PC-3 (cell line): Measurements from ENCODE around the gene DEFB132. TPM values are rescaled to one million over a fixed set of nuclear protein-coding genes. Genes with fewer than 3 reads are reported as not detected.

Experiments used
- ATAC-seq: fragments of 200-7000 bp; cut with Tn5 transposase; 2 replicates; pipeline ENCODE4 v1.9.1; 2020; ENCODE audit warnings: mild to moderate bottlenecking, moderate library complexity
- BruUV-seq: library from RNA; stranded (reverse); fragments of 400-500 nt; replicated peaks from 2 replicates; lab custom pipeline; 2021; lab: Mats Ljungman, UMichigan
- CTCF ChIA-PET: fragments of 300-600 bp; sonication (Branson Sonifier 250); formaldehyde crosslinking; loops from one replicate; lab custom pipeline; 2022; ENCODE audit warnings: antibody characterized with exemption; lab: Charles Lee
- POLR2A ChIA-PET: fragments of 300-600 bp; sonication (Branson Sonifier 250); formaldehyde crosslinking; loops from one replicate; lab custom pipeline; 2022; ENCODE audit warnings: antibody characterized with exemption; ENCODE audit not compliant: unreplicated experiment; lab: Charles Lee
- DNase-seq: peaks from one replicate; pipeline ENCODE4 v3.0.0-alpha.2; 2015
- H2AFZ ChIP-seq: fragments of 300-600 bp; sonication (generic); 2 replicates; pipeline ENCODE4 v1.6.0; 2016; ENCODE audit warnings: antibody characterized with exemption, low read length
- H3F3A ChIP-seq: fragments of 300-600 bp; sonication (generic); one replicate; pipeline ENCODE4 v1.6.0; 2017; ENCODE audit warnings: antibody characterized with exemption, low read length, control low read depth, mild to moderate bottlenecking; ENCODE audit not compliant: unreplicated experiment
- H3K27ac ChIP-seq: fragments of 300-600 bp; sonication (generic); 2 replicates; pipeline ENCODE4 v1.5.1; 2016; ENCODE audit warnings: mild to moderate bottlenecking, low read length
- H3K27me3 ChIP-seq: fragments of 300-600 bp; sonication (generic); 2 replicates; pipeline ENCODE4 v1.6.1; 2016; ENCODE audit warnings: low read length, mixed read lengths
- H3K36me3 ChIP-seq: fragments of 300-600 bp; sonication (generic); 2 replicates; pipeline ENCODE4 v1.6.1; 2016; ENCODE audit warnings: low read depth, mixed run types, low read length, mixed read lengths
- H3K4me1 ChIP-seq: fragments of 300-600 bp; sonication (generic); 2 replicates; pipeline ENCODE4 v1.5.1; 2016; ENCODE audit warnings: low read length; ENCODE audit not compliant: insufficient read depth
- H3K4me2 ChIP-seq: fragments of 300-600 bp; sonication (generic); 2 replicates; pipeline ENCODE4 v1.6.0; 2016; ENCODE audit warnings: low read length
- H3K4me3 ChIP-seq: fragments of 300-600 bp; sonication (generic); 2 replicates; pipeline ENCODE4 v1.5.1; 2016; ENCODE audit warnings: mild to moderate bottlenecking, low read length, mixed read lengths
- H3K79me2 ChIP-seq: fragments of 300-600 bp; sonication (generic); 2 replicates; pipeline ENCODE4 v1.6.1; 2017; ENCODE audit warnings: low read length, mixed read lengths
- H3K9ac ChIP-seq: fragments of 300-600 bp; sonication (generic); 2 replicates; pipeline ENCODE4 v1.6.0; 2016; ENCODE audit warnings: mild to moderate bottlenecking, low read length
- H3K9me2 ChIP-seq: fragments of 300-600 bp; sonication (generic); replicated peaks from 2 replicates; pipeline ENCODE4 v1.6.1; 2016; ENCODE audit warnings: mixed run types, low read length, mixed read lengths
- H3K9me3 ChIP-seq: fragments of 300-600 bp; sonication (generic); 2 replicates; pipeline ENCODE4 v1.6.1; 2016; ENCODE audit warnings: low read length, mixed read lengths
- H4K20me1 ChIP-seq: fragments of 300-600 bp; sonication (generic); 2 replicates; pipeline ENCODE4 v1.6.1; 2016; ENCODE audit warnings: low read length, mixed read lengths
- CTCF ChIP-seq: fragments of 300-600 bp; sonication (generic); conservative IDR thresholded peaks from 2 replicates; pipeline ENCODE4 v1.5.1; 2017; ENCODE audit warnings: antibody characterized with exemption, low read depth, mild to moderate bottlenecking, low read length
- EZH2 ChIP-seq: fragments of 300-600 bp; sonication (generic); IDR thresholded peaks from one replicate; pipeline ENCODE4 v1.6.1; 2017; ENCODE audit warnings: antibody characterized with exemption, mild to moderate bottlenecking, low read length; ENCODE audit not compliant: unreplicated experiment
- EZH2phosphoT487 ChIP-seq: fragments of 300-600 bp; sonication (generic); IDR thresholded peaks from 2 replicates; pipeline ENCODE4 v1.6.1; 2018; ENCODE audit warnings: mild to moderate bottlenecking, antibody characterized with exemption, low read length, borderline replicate concordance
- intact Hi-C: fragments of 100-400 bp; cut with micrococcal nuclease; formaldehyde crosslinking; loops from 2 replicates; pipeline ENCODE4 v1.9.0; 2023
- total RNA-seq: library from RNA; depleted of rRNA; stranded (reverse); fragments of >200 nt; gene quantifications from 2 replicates; pipeline ENCODE4 v1.2.3, GENCODE V29; 2014

DEFB132 gene
- total RNA-seq, 1 experiment from 2014 or later: not detected

- DNase-seq (no peak), ATAC-seq (no peak)
- Histone ChIP-seq H3K9me3 (no peaks in the 10 kb centered on the region), H2AFZ (no peak overlapping the region), H4K20me1 (peaks cover 32% of the 10 kb centered on the region), H3K4me3 (no peak overlapping the region), H3K27ac (no peak overlapping the region), H3K9me2 (no peaks in the 10 kb centered on the region), H3K9ac (no peak overlapping the region), H3K36me3 (no peaks in the 10 kb centered on the region), H3K27me3 (no peaks in the 10 kb centered on the region), H3F3A (no peaks in the 10 kb centered on the region), H3K4me1 (peaks cover 23% of the 10 kb centered on the region), H3K79me2 (peaks cover 41% of the 10 kb centered on the region), H3K4me2 (no peak overlapping the region)
- TF ChIP-seq CTCF (no peak), EZH2phosphoT487 (no peak), EZH2 (no peak)
- BruUV-seq: no TSS peak
- intact Hi-C loops: no loop called here
- CTCF ChIA-PET: no interaction called here
- POLR2A ChIA-PET: no interaction called here
Measured at GRCh38 chr20:301886-302848, 44.6 kb downstream of the DEFB132 start.

GRCh38 chr20:305745-306144 is 48.2 kb downstream of the DEFB132 start:
- Histone ChIP-seq H3K4me1 (peaks cover 9% of the 10 kb centered on the region), H3K36me3 (no peaks in the 10 kb centered on the region), H3K9me2 (no peaks in the 10 kb centered on the region), H3K4me3 (no peak overlapping the region), H3K27ac (no peak overlapping the region), H3K27me3 (no peaks in the 10 kb centered on the region), H3F3A (no peaks in the 10 kb centered on the region), H2AFZ (no peak overlapping the region), H3K9me3 (no peaks in the 10 kb centered on the region), H3K79me2 (peaks cover 8% of the 10 kb centered on the region), H4K20me1 (peaks cover 7% of the 10 kb centered on the region), H3K4me2 (no peak overlapping the region), H3K9ac (no peak overlapping the region)
- no peak for TF ChIP-seq EZH2
- no peak for TF ChIP-seq EZH2phosphoT487
- TF ChIP-seq CTCF: no peak
- ChIA-PET POLR2A (no interaction called here), CTCF (no interaction called here)
- BruUV-seq: no TSS peak
- DNase-seq (no peak), ATAC-seq (no peak)
- intact Hi-C loops: no loop called here
